IPS DF 4.7 (cell line): ENCODE data around the gene MMP11.

Experiments
- DNase-seq: peaks from one replicate; pipeline ENCODE4 v3.0.0-alpha.2; 2013; ENCODE audit warnings: low spot score; ENCODE audit errors: extremely low read depth

MMP11 gene

DNA sequence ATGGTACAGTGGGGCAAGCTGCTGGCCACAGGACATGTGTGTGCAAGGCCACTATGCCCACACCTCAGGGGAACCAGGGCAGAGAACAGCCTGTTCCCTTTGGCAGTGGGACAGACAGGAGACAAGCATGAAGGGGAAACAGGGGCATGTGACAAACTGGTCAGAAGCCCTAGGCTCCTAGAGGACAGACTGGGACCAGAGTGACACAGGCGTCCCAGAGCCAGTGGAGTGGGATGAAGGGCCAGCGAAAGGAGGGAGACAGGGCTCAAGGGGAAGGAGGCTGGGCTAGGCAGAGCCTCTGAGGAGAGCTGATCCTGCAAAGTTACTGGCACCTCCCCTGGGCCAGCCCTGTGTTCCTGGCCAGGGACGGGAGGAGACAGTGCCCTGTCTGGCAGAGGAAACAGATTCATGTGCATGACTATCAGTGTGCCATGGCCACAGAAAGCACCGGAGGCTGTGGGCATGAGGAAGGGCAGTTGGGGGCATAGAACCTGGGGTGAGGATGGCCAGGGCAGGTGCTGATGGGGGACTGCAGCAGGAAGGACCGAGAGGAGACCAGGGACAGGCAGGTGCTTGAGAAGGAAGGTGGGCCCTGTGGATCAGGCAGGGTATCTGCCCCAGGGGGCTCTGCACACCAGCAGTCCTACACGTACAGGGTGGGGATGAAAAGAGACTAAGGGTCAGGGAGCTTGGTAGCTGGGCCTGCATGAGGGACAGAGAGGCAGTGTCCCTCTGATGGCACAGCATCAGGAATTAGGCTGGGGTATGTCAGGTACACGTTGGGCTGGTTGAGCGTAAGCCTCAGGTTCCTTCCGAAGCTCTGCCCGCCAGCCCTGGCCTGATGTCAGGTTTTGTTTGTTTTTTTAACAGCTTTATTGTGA, 56.4 kb downstream of the MMP11 start:
- DNase-seq = no peak

DNA sequence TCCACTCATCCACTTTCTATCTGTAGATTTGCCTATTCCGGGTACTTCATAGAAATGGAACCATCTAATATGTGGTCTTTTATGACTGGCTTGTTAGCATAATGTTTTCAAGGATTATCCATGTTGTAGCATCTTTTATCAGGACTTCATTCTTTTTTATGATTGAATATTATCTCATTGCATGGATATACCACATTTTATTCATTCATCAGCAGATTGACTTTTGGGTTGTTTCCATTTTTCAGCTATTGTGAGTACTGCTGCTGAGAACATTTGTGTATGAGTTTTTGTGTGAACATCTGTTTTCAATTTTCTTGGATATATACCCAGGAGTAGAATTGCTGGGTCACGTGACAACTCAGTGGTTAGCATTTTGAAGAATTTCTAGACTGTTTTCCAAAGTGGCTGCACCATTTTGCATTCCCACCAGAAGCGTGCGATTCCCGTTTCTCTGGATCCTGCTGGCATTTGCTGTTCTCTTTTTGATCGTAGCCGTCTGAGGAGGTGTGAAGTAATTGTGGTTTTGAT, 57.3 kb downstream of the MMP11 start:
- no peak for DNase-seq

DNA sequence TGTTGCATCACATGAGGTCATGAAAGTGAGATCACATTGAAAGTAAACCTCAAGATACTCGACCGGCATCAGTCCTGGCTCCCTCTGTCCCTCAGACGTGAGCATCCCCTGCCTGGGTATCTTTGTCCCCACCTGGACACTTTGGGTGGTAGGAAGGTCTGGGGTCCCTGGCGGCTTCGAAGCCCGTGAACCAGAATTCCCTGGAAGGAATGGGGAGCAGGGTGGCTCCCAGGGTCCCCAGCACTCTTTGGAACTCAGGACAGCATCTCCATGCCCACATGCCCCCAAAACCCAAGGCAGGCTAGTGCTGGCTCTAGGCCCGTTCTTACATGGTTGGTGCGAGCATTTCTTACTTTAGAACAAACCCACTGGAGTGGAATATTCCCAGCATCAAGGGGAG, 58.6 kb downstream of the MMP11 start:
- no peak for DNase-seq

DNA sequence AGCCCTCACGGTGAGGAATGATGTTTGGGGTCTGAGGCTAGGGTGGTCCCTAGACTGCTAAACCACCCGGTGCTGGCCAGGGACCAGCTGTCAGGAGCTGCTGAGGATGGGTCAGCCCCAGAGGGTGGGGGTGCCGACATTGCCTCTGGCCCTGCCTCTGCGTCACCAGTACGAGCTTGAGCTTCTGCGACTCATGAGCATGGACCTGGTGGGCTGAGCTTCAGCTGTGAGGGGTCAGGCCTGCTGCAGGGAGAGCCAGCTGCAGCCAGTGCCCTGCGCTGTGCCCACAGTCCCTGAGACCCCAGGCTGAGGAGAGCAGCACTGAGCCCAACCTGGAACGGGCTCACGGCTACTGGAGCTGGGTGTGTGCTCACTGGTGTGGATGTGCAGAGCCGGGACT, 59.1 kb downstream of the MMP11 start:
- no peak for DNase-seq

DNA sequence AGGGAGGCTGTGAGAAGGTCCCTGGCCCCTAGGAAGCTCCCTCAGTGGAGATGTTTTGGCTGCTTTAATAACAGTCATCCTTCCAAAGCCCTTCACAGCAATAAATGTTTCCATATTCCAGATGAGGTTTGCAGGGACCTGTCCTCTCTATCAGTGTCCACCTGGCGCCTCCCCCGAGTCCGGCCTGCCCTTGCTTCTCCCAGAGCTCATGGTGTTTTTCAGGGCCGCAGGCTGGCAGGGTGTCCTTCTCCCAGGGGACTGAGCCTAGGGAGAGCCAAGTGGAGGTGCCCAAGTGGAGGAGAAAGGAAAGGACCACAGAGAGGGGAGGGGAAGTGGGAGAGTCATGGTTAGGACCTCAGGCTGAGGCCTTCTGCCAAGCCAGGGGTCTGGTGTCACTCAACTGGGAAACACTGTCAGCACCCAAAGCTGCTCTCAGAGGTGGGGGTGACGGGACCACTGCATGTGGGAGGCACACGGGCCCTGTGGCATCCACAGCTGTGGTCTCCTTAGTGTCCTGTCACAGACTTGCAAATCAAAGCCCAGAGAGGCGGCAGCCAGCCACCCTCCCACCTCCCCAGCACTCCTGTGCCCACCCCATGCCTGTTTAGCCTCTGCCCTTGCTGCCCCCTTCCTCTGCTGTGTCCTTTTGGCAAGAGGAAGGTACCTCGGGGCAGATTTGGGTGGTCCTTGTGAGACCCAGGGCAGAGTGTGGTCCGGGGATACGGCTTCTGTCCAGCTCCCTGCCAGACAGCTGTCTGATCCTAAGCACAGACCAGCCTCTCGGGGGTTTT, 59.8 kb downstream of the MMP11 start:
- DNase-seq = no peak

DNA sequence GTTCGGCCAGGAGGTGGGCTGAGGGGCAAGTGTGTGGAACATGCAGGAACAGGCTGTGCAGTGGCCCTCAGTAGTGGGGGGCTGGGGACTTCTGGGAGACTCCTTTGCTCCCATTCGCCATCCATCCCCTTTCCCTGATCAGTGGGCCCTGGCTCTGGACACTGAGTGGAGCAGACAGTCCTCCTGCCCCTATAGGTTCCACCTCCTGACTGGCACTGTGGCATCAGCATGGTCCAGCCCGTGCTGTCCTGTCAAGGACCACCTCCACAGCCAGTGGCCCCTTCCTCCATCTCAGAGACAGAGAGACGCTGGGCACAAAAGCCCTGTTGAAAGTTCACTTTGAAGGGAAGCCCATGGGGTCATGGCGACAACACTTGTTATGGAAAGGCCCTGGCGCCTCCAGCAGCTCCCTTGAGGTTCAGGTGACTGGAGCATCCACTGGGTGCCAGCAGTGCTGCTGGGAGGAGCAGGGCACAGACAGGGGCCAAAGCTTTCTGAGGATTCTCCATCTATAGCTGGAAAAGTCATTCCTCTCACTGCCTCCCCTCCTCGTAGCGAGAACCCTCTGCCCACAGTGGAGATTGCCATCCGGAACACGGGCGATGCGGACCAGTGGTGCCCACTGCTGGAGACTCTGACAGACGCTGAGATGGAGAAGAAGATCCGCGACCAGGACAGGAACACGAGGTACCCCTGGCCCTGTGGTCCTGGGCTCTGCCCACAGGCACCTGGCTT, 60.5 kb downstream of the MMP11 start:
- DNase-seq = no peak
